Measurements from ENCODE around the gene SENP1. TPM values are rescaled to one million over a fixed set of nuclear protein-coding genes. Genes with fewer than 3 reads are reported as not detected.

Gene SENP1
- total RNA-seq, 1 experiment from 2014 or later, result 23.0 TPM

DNA sequence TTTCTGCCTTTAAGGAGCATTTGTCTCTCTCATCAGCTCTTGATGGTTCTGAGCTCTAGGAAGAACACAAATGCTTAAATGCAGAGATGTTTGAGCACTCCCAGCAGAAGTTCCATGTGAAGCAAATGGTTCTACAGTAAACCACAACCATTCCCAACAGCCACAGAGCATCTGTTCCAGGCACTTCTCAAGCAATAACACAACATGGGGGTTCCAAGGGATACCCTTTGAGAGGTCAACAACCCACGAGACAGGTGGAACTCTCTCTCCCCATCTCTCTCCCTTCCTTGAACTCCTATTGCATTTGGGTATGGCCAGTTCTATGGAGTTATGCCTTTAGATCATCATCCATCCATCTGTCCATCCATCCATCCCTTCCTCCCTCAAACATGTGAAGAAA lies 96.4 kb downstream of the SENP1 start:
- BruUV-seq (replicated peaks), result no TSS peak
- ChIA-PET POLR2A (ENCODE audit: unreplicated experiment) (no interaction called here), CTCF (no interaction called here)
- TF ChIP-seq, protein P1, sequence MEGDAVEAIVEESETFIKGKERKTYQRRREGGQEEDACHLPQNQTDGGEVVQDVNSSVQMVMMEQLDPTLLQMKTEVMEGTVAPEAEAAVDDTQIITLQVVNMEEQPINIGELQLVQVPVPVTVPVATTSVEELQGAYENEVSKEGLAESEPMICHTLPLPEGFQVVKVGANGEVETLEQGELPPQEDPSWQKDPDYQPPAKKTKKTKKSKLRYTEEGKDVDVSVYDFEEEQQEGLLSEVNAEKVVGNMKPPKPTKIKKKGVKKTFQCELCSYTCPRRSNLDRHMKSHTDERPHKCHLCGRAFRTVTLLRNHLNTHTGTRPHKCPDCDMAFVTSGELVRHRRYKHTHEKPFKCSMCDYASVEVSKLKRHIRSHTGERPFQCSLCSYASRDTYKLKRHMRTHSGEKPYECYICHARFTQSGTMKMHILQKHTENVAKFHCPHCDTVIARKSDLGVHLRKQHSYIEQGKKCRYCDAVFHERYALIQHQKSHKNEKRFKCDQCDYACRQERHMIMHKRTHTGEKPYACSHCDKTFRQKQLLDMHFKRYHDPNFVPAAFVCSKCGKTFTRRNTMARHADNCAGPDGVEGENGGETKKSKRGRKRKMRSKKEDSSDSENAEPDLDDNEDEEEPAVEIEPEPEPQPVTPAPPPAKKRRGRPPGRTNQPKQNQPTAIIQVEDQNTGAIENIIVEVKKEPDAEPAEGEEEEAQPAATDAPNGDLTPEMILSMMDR (conservative IDR thresholded peaks at IDR 0.05), result no peak
- TF ChIP-seq EZH2 (IDR thresholded peaks at IDR 0.05; ENCODE audit: low read depth), result no peak
- Histone ChIP-seq H4K20me1 (ENCODE audit: insufficient read depth) (no peaks in the 10 kb centered on the region), H3K27ac (no peak overlapping the region), H3K4me1 (replicated peaks; ENCODE audit: insufficient read depth) (no peaks in the 10 kb centered on the region), H3K9me2 (ENCODE audit: insufficient read depth) (no peaks in the 10 kb centered on the region), H2AFZ (no peak overlapping the region), H3K9me3 (ENCODE audit: insufficient read depth, low read depth) (no peaks in the 10 kb centered on the region), H3K4me2 (no peak overlapping the region), H3K79me2 (ENCODE audit: low read depth) (no peaks in the 10 kb centered on the region), H3F3A (ENCODE audit: insufficient read depth, low read depth) (no peaks in the 10 kb centered on the region), H3K4me3 (no peak overlapping the region), H3K36me3 (ENCODE audit: low read depth) (no peaks in the 10 kb centered on the region), H3K27me3 (ENCODE audit: insufficient read depth, low read depth) (peaks cover 97% of the 10 kb centered on the region)
- intact Hi-C loops (cut with micrococcal nuclease; ENCODE audit: unreplicated experiment), result no loop called here
- DNase-seq, result no peak

DNA sequence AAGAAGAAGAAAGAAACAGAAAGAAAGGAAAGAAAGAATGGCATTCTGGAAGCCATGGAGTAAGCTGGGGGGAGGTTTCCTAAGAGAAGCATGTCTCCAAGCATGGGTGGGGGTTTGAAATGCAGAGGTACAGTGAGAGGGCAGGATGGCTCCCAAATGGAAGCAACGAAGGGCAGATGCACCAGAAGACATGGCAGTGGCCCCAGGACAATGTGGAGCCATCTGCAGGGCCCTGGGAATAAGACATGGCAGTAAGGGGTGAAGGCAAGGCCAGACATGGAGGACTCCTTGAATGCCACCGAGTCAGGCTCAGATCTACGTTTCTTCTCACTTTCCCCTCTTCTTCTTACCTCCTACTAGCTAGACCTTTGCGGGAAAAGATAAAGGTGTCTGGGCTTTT lies 96.9 kb downstream of the SENP1 start:
- H4K20me1 ChIP-seq (ENCODE audit: insufficient read depth), result no peaks in the 10 kb centered on the region
- H3K9me3 ChIP-seq (ENCODE audit: insufficient read depth, low read depth), result no peaks in the 10 kb centered on the region
- CTCF ChIA-PET, result no interaction called here
- no peaks in the 10 kb centered on the region for H3K9me2 ChIP-seq (ENCODE audit: insufficient read depth)
- TF ChIP-seq EZH2 (IDR thresholded peaks at IDR 0.05; ENCODE audit: low read depth), result no peak
- TF ChIP-seq, protein P1 (conservative IDR thresholded peaks at IDR 0.05), result no peak
- no peak overlapping the region for H3K4me3 ChIP-seq
- H2AFZ ChIP-seq, result no peak overlapping the region
- H3K27ac ChIP-seq, result no peak overlapping the region
- no peaks in the 10 kb centered on the region for H3K36me3 ChIP-seq (ENCODE audit: low read depth)
- no peaks in the 10 kb centered on the region for H3K79me2 ChIP-seq (ENCODE audit: low read depth)
- no peak for DNase-seq
- POLR2A ChIA-PET (ENCODE audit: unreplicated experiment), result no interaction called here
- no TSS peak for BruUV-seq (replicated peaks)
- no peaks in the 10 kb centered on the region for H3K4me1 ChIP-seq (replicated peaks; ENCODE audit: insufficient read depth)
- H3K4me2 ChIP-seq, result no peak overlapping the region
- intact Hi-C loops (cut with micrococcal nuclease; ENCODE audit: unreplicated experiment), result no loop called here
- H3F3A ChIP-seq (ENCODE audit: insufficient read depth, low read depth), result no peaks in the 10 kb centered on the region
- H3K27me3 ChIP-seq (ENCODE audit: insufficient read depth, low read depth), result peaks cover 93% of the 10 kb centered on the region

DNA sequence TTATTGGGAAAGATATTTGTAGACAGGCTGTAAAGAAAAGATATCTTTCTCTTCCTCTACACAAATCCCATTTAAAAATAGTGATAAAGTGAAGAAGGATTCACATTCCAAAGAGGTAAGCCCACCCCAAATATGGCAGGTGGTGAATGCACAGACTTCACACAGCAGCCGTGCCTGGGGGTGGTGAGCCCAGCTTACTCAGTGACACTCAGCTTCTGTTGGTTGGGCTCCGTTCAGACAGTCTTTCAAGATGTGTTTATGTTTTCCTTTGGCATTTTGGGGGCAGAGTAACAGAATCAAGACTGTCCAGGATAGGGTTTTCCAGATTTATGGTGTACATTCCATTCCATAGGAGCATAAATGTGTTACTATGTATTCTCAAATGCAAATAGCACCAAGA lies 97.5 kb downstream of the SENP1 start:
- BruUV-seq (replicated peaks), result no TSS peak
- Histone ChIP-seq H3K9me2 (ENCODE audit: insufficient read depth) (no peaks in the 10 kb centered on the region), H2AFZ (no peak overlapping the region), H3K27me3 (ENCODE audit: insufficient read depth, low read depth) (peaks cover 93% of the 10 kb centered on the region), H3K9me3 (ENCODE audit: insufficient read depth, low read depth) (no peaks in the 10 kb centered on the region), H3K4me1 (replicated peaks; ENCODE audit: insufficient read depth) (no peaks in the 10 kb centered on the region), H3K36me3 (ENCODE audit: low read depth) (no peaks in the 10 kb centered on the region), H3K4me2 (no peak overlapping the region), H3K79me2 (ENCODE audit: low read depth) (no peaks in the 10 kb centered on the region), H3K4me3 (no peak overlapping the region), H3F3A (ENCODE audit: insufficient read depth, low read depth) (no peaks in the 10 kb centered on the region), H4K20me1 (ENCODE audit: insufficient read depth) (no peaks in the 10 kb centered on the region), H3K27ac (no peak overlapping the region)
- ChIA-PET POLR2A (ENCODE audit: unreplicated experiment) (no interaction called here), CTCF (interaction anchor here (0.6 kb wide), 1 partner anchor 123 kb away, joined by 4 read pairs; no protein-coding TSS in a partner anchor)
- DNase-seq, result no peak
- TF ChIP-seq, protein P1 (conservative IDR thresholded peaks at IDR 0.05), result no peak
- intact Hi-C loops (cut with micrococcal nuclease; ENCODE audit: unreplicated experiment), result no loop called here
